ENCODE results near the gene CDH13.

Gene CDH13

GRCh38 chr16:83802135-83802534 lies 1175.4 kb downstream of the CDH13 start:
- DNase-seq, result no peak

- no peak for DNase-seq
Measured at GRCh38 chr16:83802554-83803205, 1175.9 kb downstream of the CDH13 start.

- DNase-seq, result no peak
Measured at GRCh38 chr16:83803811-83804210, 1177.0 kb downstream of the CDH13 start.

- DNase-seq, result no peak
Measured at GRCh38 chr16:83804366-83804765, 1177.6 kb downstream of the CDH13 start.

- DNase-seq, result no peak
Measured at GRCh38 chr16:83806036-83806435, 1179.3 kb downstream of the CDH13 start.

- DNase-seq, result no peak
Measured at GRCh38 chr16:83806731-83807130, 1180.0 kb downstream of the CDH13 start.

GRCh38 chr16:83807327-83807709 lies 1180.5 kb downstream of the CDH13 start:
- DNase-seq, result no peak

- peak; percentile 74 for DNase-seq
Measured at GRCh38 chr16:83807710-83808572, 1181.2 kb downstream of the CDH13 start, which contains the start of gene HSBP1. Gene HSBP1 (plus strand): TSS chr16:83807978. CDS start chr16:83808077, 99 bp downstream.

- no peak for DNase-seq
Measured at GRCh38 chr16:83808573-83809014, 1181.8 kb downstream of the CDH13 start.

GRCh38 chr16:83809092-83809491 lies 1182.3 kb downstream of the CDH13 start:
- DNase-seq, result no peak

GRCh38 chr16:83810901-83811300 lies 1184.1 kb downstream of the CDH13 start:
- no peak for DNase-seq

- DNase-seq, result no peak
Measured at GRCh38 chr16:83813823-83814658, 1187.3 kb downstream of the CDH13 start.

- DNase-seq, result no peak
Measured at GRCh38 chr16:83814659-83814985, 1187.9 kb downstream of the CDH13 start.

- DNase-seq, result no peak
Measured at GRCh38 chr16:83817022-83817421, 1190.3 kb downstream of the CDH13 start.

- DNase-seq, result no peak
Measured at GRCh38 chr16:83818276-83818675, 1191.5 kb downstream of the CDH13 start.

GRCh38 chr16:83819361-83819760 lies 1192.6 kb downstream of the CDH13 start:
- no peak for DNase-seq

- DNase-seq, result peak; percentile 18
Measured at GRCh38 chr16:83826146-83826913, 1199.6 kb downstream of the CDH13 start.

- DNase-seq, result no peak
Measured at GRCh38 chr16:83830091-83830768, 1203.5 kb downstream of the CDH13 start.

GRCh38 chr16:83830769-83831455 lies 1204.1 kb downstream of the CDH13 start:
- no peak for DNase-seq

GRCh38 chr16:83831456-83831987 lies 1204.8 kb downstream of the CDH13 start:
- DNase-seq, result no peak

GRCh38 chr16:83833921-83834320 lies 1207.2 kb downstream of the CDH13 start:
- no peak for DNase-seq

Measured in DMS 273 treated with DMSO at 0.1 percent for 48 hours (cell line).